ENCODE data around the gene AGXT.

DNA sequence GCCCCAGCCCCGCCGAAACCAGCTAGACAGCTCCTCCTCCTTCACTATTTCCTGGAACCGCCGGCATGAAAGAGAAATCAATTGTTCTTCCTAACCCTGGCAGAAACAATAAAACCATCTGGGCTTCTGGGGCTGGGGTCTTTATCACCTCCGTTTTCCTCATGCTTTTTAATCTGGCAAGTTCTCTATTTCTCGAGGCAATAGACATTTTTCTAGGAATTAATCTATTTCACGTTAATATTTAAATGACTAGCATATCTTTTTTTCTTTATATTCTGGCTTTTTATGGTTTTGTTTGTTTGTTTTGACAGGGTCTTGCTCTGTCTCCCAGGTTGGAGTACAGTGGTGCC, 47.2 kb upstream of the AGXT start:
- TF ChIP-seq, protein P1, sequence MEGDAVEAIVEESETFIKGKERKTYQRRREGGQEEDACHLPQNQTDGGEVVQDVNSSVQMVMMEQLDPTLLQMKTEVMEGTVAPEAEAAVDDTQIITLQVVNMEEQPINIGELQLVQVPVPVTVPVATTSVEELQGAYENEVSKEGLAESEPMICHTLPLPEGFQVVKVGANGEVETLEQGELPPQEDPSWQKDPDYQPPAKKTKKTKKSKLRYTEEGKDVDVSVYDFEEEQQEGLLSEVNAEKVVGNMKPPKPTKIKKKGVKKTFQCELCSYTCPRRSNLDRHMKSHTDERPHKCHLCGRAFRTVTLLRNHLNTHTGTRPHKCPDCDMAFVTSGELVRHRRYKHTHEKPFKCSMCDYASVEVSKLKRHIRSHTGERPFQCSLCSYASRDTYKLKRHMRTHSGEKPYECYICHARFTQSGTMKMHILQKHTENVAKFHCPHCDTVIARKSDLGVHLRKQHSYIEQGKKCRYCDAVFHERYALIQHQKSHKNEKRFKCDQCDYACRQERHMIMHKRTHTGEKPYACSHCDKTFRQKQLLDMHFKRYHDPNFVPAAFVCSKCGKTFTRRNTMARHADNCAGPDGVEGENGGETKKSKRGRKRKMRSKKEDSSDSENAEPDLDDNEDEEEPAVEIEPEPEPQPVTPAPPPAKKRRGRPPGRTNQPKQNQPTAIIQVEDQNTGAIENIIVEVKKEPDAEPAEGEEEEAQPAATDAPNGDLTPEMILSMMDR (optimal IDR thresholded peaks at IDR 0.05 in 1 of 3, IDR thresholded peaks at IDR 0.05 in 1 of 3, conservative IDR thresholded peaks at IDR 0.05 in 1 of 3; ENCODE audit: extremely low read depth in 1 of 3, insufficient read depth in 2 of 3, low read length in 3 of 3) = no peak
- peak; percentile 33 for TF ChIP-seq EZH2 (IDR thresholded peaks at IDR 0.05; ENCODE audit: low read length)
